ENCODE data around the gene SPPL3. TPM values are rescaled to one million over a fixed set of nuclear protein-coding genes. Genes with fewer than 3 reads are reported as not detected.

The SPPL3 gene
- total RNA-seq, 1 experiment from 2014 or later = 5.4 TPM

- no peak for DNase-seq (ENCODE audit: low read depth)
Observed at GRCh38 chr12:120874547-120875245, 29.5 kb downstream of the SPPL3 start.

- no peak for DNase-seq (ENCODE audit: low read depth)
Observed at GRCh38 chr12:120873226-120873625, 30.9 kb downstream of the SPPL3 start.

- no peak for DNase-seq (ENCODE audit: low read depth)
Observed at GRCh38 chr12:120872487-120872886, 31.7 kb downstream of the SPPL3 start.

- no peak for DNase-seq (ENCODE audit: low read depth)
Observed at GRCh38 chr12:120870415-120870814, 33.7 kb downstream of the SPPL3 start.

GRCh38 chr12:120869376-120869775 lies 34.8 kb downstream of the SPPL3 start:
- no peak for DNase-seq (ENCODE audit: low read depth)

- DNase-seq (ENCODE audit: low read depth) = no peak
Observed at GRCh38 chr12:120866108-120866507, 38.0 kb downstream of the SPPL3 start.

- no peak for DNase-seq (ENCODE audit: low read depth)
Observed at GRCh38 chr12:120865098-120865497, 39.1 kb downstream of the SPPL3 start.

- DNase-seq (ENCODE audit: low read depth) = no peak
Observed at GRCh38 chr12:120862664-120863063, 41.5 kb downstream of the SPPL3 start.

- DNase-seq (ENCODE audit: low read depth) = no peak
Observed at GRCh38 chr12:120861074-120861795, 42.9 kb downstream of the SPPL3 start.

GRCh38 chr12:120858306-120859088 lies 45.7 kb downstream of the SPPL3 start:
- no peak for DNase-seq (ENCODE audit: low read depth)

GRCh38 chr12:120856980-120857379 lies 47.2 kb downstream of the SPPL3 start:
- no peak for DNase-seq (ENCODE audit: low read depth)

- no peak for DNase-seq (ENCODE audit: low read depth)
Observed at GRCh38 chr12:120855823-120856588, 48.2 kb downstream of the SPPL3 start.

GRCh38 chr12:120854804-120855203 lies 49.4 kb downstream of the SPPL3 start:
- no peak for DNase-seq (ENCODE audit: low read depth)

- no peak for DNase-seq (ENCODE audit: low read depth)
Observed at GRCh38 chr12:120853188-120853587, 51.0 kb downstream of the SPPL3 start.

- no peak for DNase-seq (ENCODE audit: low read depth)
Observed at GRCh38 chr12:120851944-120852343, 52.2 kb downstream of the SPPL3 start.

GRCh38 chr12:120851444-120851843 lies 52.7 kb downstream of the SPPL3 start:
- DNase-seq (ENCODE audit: low read depth) = no peak

- peak; percentile 81 for DNase-seq (ENCODE audit: low read depth)
Observed at GRCh38 chr12:120849765-120850164, 54.4 kb downstream of the SPPL3 start.

GRCh38 chr12:120847814-120848213 lies 56.3 kb downstream of the SPPL3 start:
- DNase-seq (ENCODE audit: low read depth) = no peak

- DNase-seq (ENCODE audit: low read depth) = peak; percentile 58
Observed at GRCh38 chr12:120847392-120847791, 56.8 kb downstream of the SPPL3 start.

- no peak for DNase-seq (ENCODE audit: low read depth)
Observed at GRCh38 chr12:120846721-120847120, 57.4 kb downstream of the SPPL3 start.

GRCh38 chr12:120845696-120846095 lies 58.5 kb downstream of the SPPL3 start:
- no peak for DNase-seq (ENCODE audit: low read depth)
